Esophagus (tissue), 2 donors: Measurements from ENCODE around the gene TCP1. TPM values are rescaled to one million over a fixed set of nuclear protein-coding genes. Genes with fewer than 3 reads are reported as not detected.

Source experiments
- H3K27ac ChIP-seq, 2 donors: one replicate each; pipeline ENCODE4 v1.5.1; 2013; ENCODE audit warnings: low read depth in 2 of 2, mild to moderate bottlenecking in 2 of 2, inconsistent platforms in 1 of 2, low read length in 1 of 2, moderate library complexity in 1 of 2
- H3K27me3 ChIP-seq, 2 donors: one replicate each; pipeline ENCODE4 v1.6.1; 2013; ENCODE audit warnings: low read length in 2 of 2, control low read depth in 1 of 2, mild to moderate bottlenecking in 1 of 2; ENCODE audit not compliant: insufficient read depth in 2 of 2, control insufficient read depth in 1 of 2
- H3K36me3 ChIP-seq, 2 donors: one replicate each; pipeline ENCODE4 v1.6.1; 2013; ENCODE audit warnings: low read length in 1 of 2; ENCODE audit not compliant: control insufficient read depth in 2 of 2, insufficient read depth in 2 of 2
- H3K4me1 ChIP-seq, 2 donors: one replicate each; pipeline ENCODE4 v1.6.1; 2013; ENCODE audit warnings: low read length in 1 of 2; ENCODE audit not compliant: control insufficient read depth in 2 of 2, insufficient read depth in 2 of 2
- H3K4me3 ChIP-seq, 2 donors: one replicate each; pipeline ENCODE4 v1.5.1; 2013; ENCODE audit warnings: low read length in 2 of 2, mild to moderate bottlenecking in 2 of 2, low read depth in 1 of 2, moderate library complexity in 1 of 2
- H3K9me3 ChIP-seq, 2 donors: one replicate each; pipeline ENCODE4 v1.6.1; 2013; ENCODE audit warnings: mild to moderate bottlenecking in 2 of 2, low read depth in 1 of 2, low read length in 1 of 2, moderate library complexity in 1 of 2; ENCODE audit not compliant: control insufficient read depth in 2 of 2, insufficient read depth in 1 of 2
- WGBS, 2 donors: extraction: QIAGEN DNeasy Blood & Tissue Kit; methylation state at CpG; one replicate each; pipeline ENCODE4 v1.1.7; 2013; 5-methylcytosine and 5-hydroxymethylcytosine counted together
- polyA plus RNA-seq, 2 donors: library from polyadenylated mRNA; stranded (reverse); fragments of 200-250 nt; gene quantifications; one replicate each; pipeline ENCODE4 v1.2.3, GENCODE V29; 2013
- donor health status: healthy with polysubstance abuse.
- donor health status: Bipolar disorder and iron deficiency.

The TCP1 gene
- polyA plus RNA-seq, 2 donors = 71.3 to 93.6 TPM

DNA sequence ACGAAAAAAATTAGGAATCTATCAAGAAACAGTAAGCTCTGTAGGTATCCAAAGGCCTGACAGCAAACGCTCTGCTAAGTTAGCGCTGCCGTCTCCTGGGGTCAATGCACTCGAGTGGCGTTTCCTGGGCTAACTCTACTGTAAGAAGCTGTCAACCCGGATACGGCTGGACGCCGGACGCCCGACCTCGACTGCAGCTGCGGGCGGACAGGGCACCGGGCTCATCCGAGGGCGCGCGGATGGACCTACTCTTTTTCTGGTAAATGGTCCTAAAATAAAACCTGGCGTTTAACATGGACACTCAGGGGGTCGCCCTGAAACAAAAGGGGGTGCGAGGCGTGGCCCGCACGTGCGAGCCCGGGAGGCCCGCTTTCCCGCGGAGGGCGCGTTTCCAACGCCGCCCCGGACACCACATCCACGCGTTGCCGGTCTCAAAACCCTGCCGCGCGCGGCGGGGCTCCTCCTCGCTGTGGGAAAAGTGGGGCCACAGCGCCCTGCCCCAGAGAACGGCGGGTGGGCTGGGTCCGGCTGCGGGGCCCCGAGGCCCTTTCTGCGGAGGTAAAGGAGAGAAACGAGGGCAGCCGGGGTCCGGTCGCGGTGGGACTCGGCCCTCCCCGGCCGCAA, 537 bp downstream of the TCP1 start:
- Histone ChIP-seq H3K9me3 (no peaks in the 10 kb centered on the region), H3K4me1 (no peaks in the 10 kb centered on the region), H3K27ac (peak overlapping the region; percentile 85 to 94), H3K4me3 (peak overlapping the region; percentile 87), H3K27me3 (no peaks in the 10 kb centered on the region), H3K36me3 (peaks cover 4% of the 10 kb centered on the region in 2 donors)
- 0 to 1% methylated on average over 57 to 60 of the region's 60 CpGs for WGBS, 2 donors

DNA sequence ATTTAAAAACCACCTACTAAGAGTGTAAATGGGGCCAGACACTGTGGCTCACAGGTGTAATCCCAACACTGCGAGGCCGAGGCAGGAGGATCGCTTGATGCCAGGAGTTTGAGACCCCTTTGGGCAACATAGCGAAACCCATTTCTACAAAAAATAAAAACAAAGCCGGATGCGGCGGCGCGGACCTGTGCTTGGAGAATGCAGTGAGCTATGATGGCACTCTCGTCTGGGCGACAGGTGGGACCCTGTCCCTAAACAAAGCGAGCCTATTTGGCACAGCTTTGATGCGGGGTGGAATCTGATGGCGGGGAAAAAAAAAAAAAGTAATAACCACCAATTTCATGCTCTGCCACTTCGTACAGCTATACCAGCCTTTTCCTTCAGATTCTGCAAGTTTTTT, 1.1 kb downstream of the TCP1 start:
- H3K4me3 ChIP-seq = peak overlapping the region; percentile 87
- 19 to 26% methylated on average over 15 of the region's 15 CpGs for WGBS, 2 donors
- H3K4me1 ChIP-seq = no peaks in the 10 kb centered on the region
- H3K9me3 ChIP-seq = no peaks in the 10 kb centered on the region
- H3K27me3 ChIP-seq = no peaks in the 10 kb centered on the region
- peak overlapping the region; percentile 66 to 85 for H3K27ac ChIP-seq
- peaks cover 4% of the 10 kb centered on the region in 2 donors for H3K36me3 ChIP-seq

DNA sequence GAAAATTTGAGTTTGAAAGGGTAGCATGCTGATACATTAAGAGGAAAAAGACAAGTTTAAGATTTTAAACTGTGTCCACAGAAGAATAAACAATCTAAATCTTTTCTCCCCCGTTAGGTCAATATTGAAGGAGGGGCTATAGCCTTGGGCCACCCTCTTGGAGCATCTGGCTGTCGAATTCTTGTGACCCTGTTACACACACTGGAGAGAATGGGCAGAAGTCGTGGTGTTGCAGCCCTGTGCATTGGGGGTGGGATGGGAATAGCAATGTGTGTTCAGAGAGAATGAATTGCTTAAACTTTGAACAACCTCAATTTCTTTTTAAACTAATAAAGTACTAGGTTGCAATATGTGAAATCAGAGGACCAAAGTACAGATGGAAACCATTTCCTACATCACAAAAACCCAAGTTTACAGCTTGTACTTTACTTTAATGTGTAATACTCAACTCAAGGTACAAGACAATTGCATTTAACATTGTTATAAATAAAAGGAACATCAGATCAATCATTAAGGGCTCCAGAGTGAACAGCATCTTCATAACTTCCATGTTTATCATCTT, 10.8 kb downstream of the TCP1 start:
- no peak overlapping the region for H3K4me3 ChIP-seq
- H3K4me1 ChIP-seq = no peaks in the 10 kb centered on the region
- peaks cover 14 to 20% of the 10 kb centered on the region in 2 donors for H3K36me3 ChIP-seq
- no peaks in the 10 kb centered on the region for H3K9me3 ChIP-seq
- no peaks in the 10 kb centered on the region for H3K27me3 ChIP-seq
- no peak overlapping the region for H3K27ac ChIP-seq
- WGBS, 2 donors = 57 to 62% methylated on average over 3 of the region's 3 CpGs

DNA sequence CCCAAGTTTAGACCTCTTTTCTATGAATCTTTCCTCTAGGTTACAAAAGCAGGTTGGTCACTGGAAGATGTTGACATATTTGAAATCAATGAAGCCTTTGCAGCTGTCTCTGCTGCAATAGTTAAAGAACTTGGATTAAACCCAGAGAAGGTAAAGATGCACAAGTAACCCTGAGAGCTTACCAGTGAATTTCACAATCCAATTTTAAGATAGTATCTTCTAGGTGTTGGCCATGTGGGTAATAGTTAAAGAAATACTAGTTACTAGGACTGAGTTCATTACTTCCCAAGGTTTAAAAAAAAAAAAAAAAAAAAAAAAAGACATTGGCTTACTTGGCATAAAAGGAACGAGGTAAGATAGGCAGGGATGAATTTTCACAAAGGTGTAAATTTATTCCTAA, 11.3 kb downstream of the TCP1 start:
- no peaks in the 10 kb centered on the region for H3K27me3 ChIP-seq
- H3K4me3 ChIP-seq = no peak overlapping the region
- no peaks in the 10 kb centered on the region for H3K9me3 ChIP-seq
- peaks cover 14 to 20% of the 10 kb centered on the region in 2 donors for H3K36me3 ChIP-seq
- WGBS, 2 donors = 43 to 52% methylated on average over 1 of the region's 1 CpG
- no peaks in the 10 kb centered on the region for H3K4me1 ChIP-seq
- no peak overlapping the region for H3K27ac ChIP-seq

DNA sequence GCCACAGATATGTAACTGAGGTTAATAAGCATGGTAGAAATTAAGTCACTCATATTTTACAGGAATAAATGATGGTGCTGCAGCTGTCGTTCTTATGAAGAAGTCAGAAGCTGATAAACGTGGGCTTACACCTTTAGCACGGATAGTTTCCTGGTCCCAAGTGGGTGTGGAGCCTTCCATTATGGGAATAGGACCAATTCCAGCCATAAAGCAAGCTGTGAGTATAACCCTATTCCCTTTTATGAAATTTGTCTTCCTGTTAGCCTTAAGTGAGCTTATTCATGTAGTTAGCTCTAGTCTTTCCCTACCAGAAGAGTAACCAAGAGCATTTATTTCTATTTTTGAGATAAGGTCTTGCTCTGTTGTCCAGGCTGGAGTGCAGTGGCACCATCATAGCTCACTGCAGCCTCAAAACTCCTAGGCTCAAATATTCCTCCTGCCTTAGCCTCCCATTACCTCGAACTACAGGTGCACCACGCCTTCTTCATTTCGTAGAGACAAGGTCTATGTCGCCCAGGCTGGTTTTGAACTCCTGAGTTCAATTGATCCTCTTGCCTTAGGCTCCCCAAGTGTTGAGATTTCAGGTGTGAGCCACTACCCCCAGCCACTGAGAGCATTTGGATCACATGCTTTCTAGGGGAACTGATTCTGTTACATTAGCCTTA, 12.0 kb downstream of the TCP1 start:
- H3K27ac ChIP-seq = no peak overlapping the region
- WGBS, 2 donors = 76 to 82% methylated on average over 7 of the region's 7 CpGs

DNA sequence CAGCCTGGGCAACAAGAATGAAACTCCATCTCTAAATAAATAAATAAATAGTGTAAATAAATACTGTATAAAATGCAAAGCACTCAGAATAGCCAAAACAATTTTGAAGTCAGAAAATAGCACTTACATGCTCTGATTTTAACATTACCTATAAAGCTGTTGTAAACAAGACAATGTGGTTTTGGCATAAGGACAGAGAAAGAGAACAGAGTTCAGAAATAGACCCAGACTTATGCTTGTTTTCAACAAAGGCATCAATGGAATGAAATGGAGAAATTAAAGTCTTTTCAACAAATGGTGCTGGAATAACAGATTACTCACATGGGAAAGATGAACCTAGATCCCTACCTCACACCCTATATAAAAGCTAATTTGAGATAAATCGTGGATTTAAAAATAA, 17.2 kb downstream of the TCP1 start:
- H3K4me3 ChIP-seq = no peak overlapping the region
- peaks cover 12 to 19% of the 10 kb centered on the region in 2 donors for H3K36me3 ChIP-seq
- H3K27me3 ChIP-seq = no peaks in the 10 kb centered on the region
- H3K9me3 ChIP-seq = no peaks in the 10 kb centered on the region
- no peaks in the 10 kb centered on the region for H3K4me1 ChIP-seq
- 0 to 44% methylated on average over 1 of the region's 1 CpG for WGBS, 2 donors
- H3K27ac ChIP-seq = no peak overlapping the region

More for the DNA sequence above, 12.0 kb downstream of the TCP1 start:
- Histone ChIP-seq H3K36me3 (peaks cover 7 to 16% of the 10 kb centered on the region in 2 donors), H3K27me3 (no peaks in the 10 kb centered on the region), H3K4me3 (no peak overlapping the region), H3K9me3 (no peaks in the 10 kb centered on the region), H3K4me1 (no peaks in the 10 kb centered on the region)

GRCh38 chr6:159769470-159769869, 19.9 kb downstream of the TCP1 start:
- peaks cover 13 to 16% of the 10 kb centered on the region in 2 donors for H3K36me3 ChIP-seq
- H3K27ac ChIP-seq = no peak overlapping the region
- H3K9me3 ChIP-seq = no peaks in the 10 kb centered on the region

GRCh38 chr6:159766906-159767305, 22.5 kb downstream of the TCP1 start:
- peaks cover 3 to 7% of the 10 kb centered on the region in 2 donors for H3K4me1 ChIP-seq
- H3K27ac ChIP-seq = no peak overlapping the region
- no peaks in the 10 kb centered on the region for H3K27me3 ChIP-seq
- H3K36me3 ChIP-seq = peaks cover 13 to 25% of the 10 kb centered on the region in 2 donors
- no peaks in the 10 kb centered on the region for H3K9me3 ChIP-seq
- no peak overlapping the region for H3K4me3 ChIP-seq

More at GRCh38 chr6:159769470-159769869, 19.9 kb downstream of the TCP1 start:
- no peak overlapping the region for H3K4me3 ChIP-seq
- no peaks in the 10 kb centered on the region for H3K4me1 ChIP-seq
- H3K27me3 ChIP-seq = no peaks in the 10 kb centered on the region

DNA sequence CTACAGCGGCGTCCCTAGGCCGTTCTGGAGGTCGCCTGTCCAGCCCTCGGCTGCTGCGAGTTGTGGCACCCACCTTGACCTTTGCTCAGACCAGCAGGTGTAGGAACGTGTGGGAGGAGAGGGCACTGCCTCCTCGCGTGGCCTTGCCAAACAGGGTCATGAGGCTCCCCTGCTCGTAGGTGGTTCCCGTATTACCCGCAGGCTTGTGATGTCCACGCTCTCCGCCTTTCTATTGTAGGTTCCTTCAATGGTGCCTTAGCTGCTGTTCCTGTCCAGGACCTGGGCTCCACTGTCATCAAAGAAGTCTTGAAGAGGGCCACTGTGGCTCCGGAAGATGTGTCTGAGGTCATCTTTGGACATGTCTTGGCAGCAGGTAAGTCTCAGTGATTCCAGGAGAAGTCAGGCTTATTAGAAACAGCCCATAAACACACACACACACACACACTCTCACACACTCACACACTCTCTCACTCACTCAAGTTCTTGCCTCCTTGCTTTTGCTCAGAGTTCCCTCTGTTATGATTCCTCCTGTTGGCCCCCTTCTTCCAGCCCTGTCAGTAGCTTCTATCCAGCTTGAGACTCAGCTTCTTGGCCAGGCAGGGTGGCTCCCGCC, 26.6 kb downstream of the TCP1 start:
- Histone ChIP-seq H3K36me3 (peaks cover 6 to 24% of the 10 kb centered on the region in 2 donors), H3K4me3 (peak overlapping the region; percentile 88 to 96), H3K4me1 (peaks cover 3 to 7% of the 10 kb centered on the region in 2 donors), H3K27ac (peak overlapping the region; percentile 100), H3K27me3 (no peaks in the 10 kb centered on the region), H3K9me3 (no peaks in the 10 kb centered on the region)
- 11 to 15% methylated on average over 16 of the region's 16 CpGs for WGBS, 2 donors
